GM19463 (cell line): ENCODE data around the gene UCK1.

Experiments used
- ATAC-seq: cut with Tn5 transposase; IDR thresholded peaks from one replicate; pipeline ENCODE4 v1.9.1; 2021; ENCODE audit warnings: mild to moderate bottlenecking, moderate library complexity; ENCODE audit not compliant: unreplicated experiment

UCK1 gene

DNA sequence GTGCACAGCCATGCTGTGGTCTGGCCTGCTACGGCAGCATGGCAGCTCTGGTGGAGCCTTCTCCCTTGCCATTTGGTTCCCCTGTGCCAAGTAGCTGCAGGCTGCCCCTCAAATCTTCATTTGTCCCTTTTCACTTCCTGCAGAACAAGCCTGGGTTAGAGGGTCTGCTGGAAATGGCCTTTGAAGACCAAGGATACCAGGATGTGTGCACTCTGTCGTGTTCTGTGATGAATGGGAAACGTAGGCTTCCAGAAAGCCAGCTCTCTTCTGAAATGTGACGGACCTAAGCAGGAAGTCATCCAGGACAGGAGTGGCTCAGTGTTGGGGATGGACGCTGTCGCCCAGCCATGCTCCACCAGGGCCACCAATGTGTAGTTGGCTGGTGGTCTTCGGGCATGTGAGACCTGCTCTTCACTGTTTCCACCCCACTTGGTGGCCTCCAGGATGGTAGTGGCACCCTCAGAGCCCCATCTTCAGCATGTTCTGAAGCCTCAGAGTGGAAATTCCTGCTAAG lies 31.8 kb downstream of the UCK1 start:
- ATAC-seq, result no peak

DNA sequence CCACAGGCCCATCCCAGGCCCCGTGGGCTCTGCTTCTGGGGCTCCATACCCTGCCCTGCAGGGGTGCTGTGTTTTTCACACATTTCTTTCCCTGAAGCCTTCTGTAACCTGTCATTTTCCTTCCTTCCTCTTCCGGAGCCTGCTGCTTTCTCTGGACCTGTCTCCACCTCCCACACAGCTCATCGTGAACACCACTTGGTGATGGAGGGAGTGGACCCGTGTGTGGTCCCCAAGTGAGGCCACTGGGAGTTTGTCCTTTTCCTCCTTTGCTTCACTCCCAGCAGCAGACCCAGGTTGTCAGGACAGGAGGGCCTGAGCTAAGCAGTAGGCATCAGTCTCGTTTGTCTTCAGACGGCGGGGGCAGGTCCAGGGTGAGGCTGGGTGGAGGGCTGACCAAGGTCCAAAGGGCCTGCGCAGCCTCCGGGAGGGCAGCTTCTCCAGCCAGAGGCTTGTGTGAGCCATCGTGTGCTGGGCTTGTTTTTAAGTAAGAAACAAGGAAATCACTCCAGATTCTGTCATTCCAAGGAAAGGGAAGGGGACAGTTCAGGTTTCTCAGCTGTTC lies 34.1 kb downstream of the UCK1 start:
- ATAC-seq, result no peak

DNA sequence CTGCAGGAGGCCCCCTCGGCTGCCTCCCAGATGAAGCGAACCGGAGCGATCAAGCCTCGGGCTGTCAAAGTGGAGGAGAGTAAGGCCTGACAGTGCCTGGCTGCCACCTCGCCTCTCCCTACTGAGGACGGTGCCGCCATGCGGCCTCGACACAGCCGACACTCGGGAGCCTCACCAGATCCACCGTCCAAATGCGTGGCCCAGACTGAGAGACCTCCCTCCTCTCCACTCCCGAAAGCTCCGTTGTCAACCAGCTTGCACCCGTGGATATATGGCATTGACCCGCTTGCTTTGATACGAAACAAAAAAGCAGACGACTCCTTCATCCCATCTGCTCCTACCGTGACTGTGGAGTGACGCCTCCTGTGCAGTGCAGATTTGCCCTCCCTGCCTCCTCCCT lies 35.3 kb downstream of the UCK1 start:
- ATAC-seq, result no peak

- no peak for ATAC-seq
Measured at GRCh38 chr9:131494296-131494870, 36.7 kb downstream of the UCK1 start.

GRCh38 chr9:131492070-131492469 lies 39.0 kb downstream of the UCK1 start:
- no peak for ATAC-seq

DNA sequence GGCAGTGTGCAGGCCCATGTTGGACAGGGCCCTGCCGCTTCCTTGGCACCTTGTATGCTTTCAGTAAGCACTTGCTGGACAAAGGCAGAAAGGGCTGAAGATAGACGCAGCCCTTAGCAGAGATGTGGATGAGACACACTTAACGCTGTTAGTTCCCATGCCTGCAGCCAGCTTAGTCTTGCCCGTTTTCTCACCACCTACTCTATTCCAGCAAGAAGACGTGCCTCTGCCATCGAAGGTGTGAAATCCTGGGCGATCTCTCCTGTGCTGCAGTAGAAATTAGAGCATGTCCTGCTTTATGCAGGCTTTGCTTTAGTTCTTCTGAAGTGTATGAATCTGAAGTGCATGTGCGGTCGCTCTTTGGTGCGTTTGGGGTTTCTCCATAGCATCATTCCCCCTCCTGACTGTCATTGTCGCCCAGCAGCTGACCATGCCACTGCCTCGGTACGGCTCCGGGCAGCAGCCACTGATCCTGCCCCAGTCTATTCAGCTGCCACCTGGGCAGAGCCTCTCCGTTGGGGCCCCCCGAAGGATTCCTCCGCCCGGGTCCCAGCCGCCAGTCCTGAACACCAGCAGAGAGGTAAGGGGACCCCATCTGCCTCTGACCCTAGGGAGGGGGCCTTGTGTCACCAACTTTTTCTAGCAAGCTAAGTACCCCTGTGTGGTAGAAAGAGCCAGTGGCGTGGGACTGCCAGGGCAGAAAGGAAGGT lies 39.9 kb downstream of the UCK1 start:
- ATAC-seq, result no peak

- ATAC-seq, result no peak
Measured at GRCh38 chr9:131490514-131490913, 40.5 kb downstream of the UCK1 start.

DNA sequence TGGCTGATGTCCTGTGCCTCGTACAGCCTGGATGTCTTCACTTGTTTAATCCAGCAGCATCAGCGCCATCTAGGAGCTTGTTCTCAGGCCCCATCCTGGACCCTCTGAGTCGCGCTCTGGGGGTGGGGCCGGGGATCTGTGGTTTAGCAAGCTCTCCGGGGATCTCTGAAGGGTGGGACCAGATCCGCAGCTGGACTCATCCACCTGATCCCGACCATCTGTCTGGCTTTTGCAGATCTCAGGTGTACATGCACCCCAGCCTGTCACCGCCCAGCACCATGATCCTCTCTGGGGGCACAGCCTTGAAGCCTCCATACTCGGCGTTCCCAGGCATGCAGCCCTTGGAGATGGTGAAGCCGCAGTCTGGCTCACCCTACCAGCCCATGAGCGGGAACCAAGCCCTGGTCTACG lies 43.4 kb downstream of the UCK1 start:
- ATAC-seq, result no peak

DNA sequence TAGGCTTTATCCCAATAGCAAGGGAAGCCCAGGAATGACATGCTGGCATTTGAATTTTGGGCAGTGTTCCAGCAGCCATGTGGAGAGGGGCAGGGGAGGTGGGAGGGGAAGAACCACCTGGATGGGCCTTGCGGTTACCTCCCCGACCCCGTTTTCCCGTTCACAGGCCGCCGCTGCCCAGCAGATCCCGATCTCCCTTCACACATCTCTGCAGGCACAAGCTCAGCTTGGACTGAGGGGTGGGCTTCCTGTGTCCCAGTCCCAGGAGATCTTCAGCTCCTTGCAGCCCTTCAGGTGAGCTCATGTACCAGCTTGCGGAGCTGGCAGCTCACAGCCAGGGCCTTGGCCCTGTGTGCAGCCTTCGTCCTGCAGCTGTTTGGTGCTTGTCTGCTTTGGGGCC lies 44.1 kb downstream of the UCK1 start:
- no peak for ATAC-seq

DNA sequence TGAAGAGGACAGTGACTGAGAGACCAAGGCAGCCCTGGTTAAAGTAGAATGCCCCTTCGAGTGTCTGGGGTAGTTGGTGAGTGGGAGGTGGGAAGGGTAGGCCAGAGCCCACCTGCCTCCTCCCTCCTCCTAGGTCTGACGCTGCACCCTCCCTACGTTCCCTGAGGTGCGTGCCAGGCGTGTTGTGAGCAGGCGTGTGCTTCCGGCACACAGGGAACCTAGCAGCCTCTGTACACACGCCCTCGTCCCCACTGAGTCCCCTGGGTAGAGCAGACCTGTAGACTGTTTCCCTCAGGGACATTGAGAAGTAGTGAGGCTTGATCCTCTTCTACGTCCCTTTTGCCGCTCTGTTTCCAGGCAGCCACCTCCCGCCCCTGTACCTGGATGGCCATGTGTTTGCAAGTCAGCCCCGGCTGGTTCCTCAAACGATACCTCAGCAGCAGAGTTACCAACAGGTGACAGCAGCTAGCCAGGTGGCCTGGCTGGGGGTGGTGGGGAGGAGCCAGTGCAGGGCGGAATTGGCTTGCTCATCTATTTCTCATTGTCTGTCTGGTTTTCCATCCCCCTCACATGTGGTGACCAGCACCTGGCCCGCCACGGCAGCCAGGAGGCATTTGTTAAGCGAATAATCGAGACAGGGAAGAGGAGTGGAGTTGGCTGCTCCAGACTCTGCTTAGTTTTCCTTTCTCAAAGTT lies 45.2 kb downstream of the UCK1 start:
- ATAC-seq, result no peak

GRCh38 chr9:131485206-131485605 lies 45.9 kb downstream of the UCK1 start:
- no peak for ATAC-seq

- ATAC-seq, result no peak
Measured at GRCh38 chr9:131484560-131485185, 46.4 kb downstream of the UCK1 start.

- no peak for ATAC-seq
Measured at GRCh38 chr9:131484051-131484445, 47.0 kb downstream of the UCK1 start.

DNA sequence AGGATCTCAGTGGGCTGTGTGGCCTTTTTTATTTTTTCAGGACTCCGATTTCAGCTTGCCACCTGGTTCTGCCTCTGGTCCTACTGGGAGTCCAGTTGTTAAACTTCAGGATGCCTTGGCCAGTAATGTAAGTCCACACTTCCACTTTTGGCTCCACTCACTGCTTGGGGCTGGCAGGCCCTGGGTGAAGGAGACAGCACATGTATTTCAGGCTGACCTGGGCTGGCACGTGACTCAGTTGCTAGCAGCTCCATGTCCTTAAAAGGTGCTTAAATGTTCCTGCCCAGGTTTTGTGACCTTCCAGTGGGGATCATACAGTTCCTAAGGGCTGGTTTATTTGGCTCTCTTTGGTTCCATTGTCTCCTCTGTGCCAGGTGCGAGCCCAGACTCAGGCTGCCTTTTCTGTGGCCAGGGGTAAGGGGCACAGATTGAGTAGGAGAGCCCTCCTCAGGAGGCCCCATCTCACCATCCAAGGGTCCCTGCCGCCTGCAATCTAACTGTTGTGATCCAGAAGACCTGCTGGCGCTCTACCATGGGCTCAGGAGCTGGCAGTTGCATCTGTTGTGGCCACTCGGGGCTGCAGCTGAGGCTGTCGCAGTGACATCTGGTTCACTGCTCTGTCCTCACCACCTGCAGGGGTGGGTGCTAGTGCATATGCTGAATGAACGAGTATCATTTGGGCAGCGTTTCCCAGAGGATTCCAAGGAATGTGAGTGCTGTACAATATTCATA lies 47.6 kb downstream of the UCK1 start:
- no peak for ATAC-seq

DNA sequence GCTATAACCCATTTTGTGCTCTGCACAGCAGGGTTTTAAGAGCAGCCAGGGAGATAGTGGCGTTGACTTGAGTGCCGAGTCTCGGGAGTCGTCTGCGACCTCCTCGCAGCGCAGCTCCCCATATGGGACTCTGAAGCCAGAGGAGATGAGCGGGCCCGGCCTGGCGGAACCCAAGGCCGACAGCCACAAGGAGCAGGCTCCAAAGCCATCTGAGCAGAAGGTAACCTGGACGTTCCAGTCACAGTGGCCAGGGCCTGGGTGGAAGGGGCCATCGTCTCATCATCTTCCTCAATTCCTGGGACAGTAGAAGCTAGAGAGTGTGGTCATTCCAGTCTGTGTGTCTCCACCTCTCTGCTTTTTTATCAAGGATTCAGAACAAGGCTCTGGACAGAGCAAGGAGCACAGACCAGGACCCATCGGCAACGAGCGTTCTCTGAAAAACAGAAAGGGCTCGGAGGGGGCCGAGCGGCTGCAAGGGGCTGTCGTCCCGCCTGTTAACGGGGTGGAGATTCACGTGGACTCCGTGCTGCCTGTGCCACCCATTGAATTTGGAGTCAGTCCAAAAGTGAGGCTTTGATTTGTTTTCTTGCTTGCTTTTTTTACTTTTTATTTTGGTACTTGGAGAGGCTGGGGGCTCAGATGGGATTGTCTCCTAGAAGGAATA lies 48.6 kb downstream of the UCK1 start:
- ATAC-seq, result no peak

DNA sequence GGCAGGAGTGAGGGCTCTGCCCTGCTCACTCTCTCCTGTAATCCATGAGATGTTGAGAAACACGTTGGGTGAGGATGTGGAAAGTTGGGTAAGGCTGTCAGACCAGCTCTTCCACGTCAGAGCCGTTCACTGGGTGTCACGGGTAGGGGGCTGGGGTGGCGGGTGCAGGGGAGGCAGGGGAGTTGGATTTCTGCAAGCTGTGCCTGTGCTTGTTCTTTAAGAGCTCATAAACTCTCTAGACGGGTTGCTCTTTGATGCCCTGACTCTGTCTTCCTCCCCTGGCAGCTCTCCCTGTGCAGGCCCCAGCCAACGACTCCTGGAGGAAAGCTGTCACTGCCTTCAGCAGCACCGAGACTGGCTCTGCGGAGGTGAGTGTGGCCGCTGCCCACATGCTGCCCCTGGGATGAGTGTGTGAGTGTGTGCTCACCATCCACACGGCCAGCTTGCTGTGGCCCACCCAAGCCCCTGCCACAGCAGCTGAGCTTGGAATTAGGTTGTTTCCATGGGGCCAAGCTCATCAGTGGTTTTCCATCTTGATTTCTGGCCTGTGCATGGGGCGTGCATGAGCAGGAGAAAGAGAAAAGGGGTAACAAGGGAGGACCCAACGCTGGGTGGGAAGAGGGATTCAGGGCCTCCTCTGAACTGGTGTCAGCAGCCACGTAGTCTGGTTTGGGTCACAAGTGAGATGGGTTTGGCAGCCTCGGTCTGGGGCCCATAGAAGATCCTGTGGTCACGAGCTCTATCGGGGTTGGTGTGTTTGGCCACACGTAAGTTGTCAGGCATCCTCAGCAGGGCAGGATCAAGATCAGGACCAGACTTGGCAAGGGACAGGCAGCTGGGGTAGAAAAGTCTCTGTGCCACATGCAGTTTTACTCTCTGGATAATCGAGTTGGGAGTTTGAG lies 49.4 kb downstream of the UCK1 start:
- no peak for ATAC-seq

DNA sequence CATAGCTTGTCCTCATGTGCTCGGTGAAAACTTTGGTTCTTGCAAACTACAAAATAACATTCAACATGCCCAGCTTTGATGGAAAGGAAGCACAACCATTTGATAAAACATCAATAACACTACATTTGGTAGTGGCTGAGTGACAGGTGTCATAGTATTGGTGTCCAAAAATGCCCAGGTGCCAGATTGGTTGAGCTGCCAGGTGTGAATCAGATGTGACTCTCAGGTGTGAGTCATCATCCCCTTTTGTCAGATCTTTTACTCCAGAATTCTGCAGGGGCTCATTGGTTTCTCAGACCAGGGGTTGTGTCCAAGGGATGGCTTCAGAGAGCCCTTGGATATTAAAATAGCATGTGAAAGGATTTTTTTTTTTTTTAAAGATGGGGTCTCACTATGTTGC lies 50.8 kb downstream of the UCK1 start:
- ATAC-seq, result no peak

GRCh38 chr9:131478911-131479310 lies 52.2 kb downstream of the UCK1 start:
- no peak for ATAC-seq

- ATAC-seq, result no peak
Measured at GRCh38 chr9:131478421-131478868, 52.6 kb downstream of the UCK1 start.
